ENCODE results near the gene CBX8.
A peak's percentile ranks its signal among the peaks of the same experiment; 100 is the strongest.

Gene CBX8

DNA sequence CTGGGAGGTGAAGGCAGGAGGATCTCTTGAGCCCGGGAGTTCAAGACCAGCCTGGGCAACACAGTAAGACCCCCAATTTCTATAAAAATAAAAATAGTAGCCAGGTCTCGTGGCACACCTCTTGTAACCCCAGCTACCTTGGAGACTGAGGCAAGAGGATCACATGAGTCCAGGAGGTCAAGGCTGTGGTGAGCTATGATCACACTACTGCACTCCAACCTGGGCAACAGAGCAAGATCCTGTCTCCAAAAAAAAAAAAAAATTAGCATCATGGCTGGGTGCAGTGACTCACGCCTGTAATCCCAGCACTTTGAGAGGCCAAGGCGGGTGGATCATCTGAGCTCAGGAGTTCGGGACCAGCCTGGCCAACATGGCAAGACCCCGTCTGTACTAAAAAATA is 25.6 kb downstream of the CBX8 start:
- Histone ChIP-seq H2AFZ (ENCODE audit: low read depth, low read length) (no peak overlapping the region), H3K9ac (ENCODE audit: low read length) (no peak overlapping the region), H3K79me2 (ENCODE audit: low read length) (no peaks in the 10 kb centered on the region), H3K27me3 (ENCODE audit: low read depth, low read length) (peaks cover 26% of the 10 kb centered on the region), H3K4me3 (ENCODE audit: low read length) (no peak overlapping the region), H3K27ac (ENCODE audit: low read length) (no peak overlapping the region), H3K4me1 (ENCODE audit: low read length) (no peaks in the 10 kb centered on the region), H3K9me3 (ENCODE audit: insufficient read depth, low read length) (no peaks in the 10 kb centered on the region), H4K20me1 (ENCODE audit: insufficient read depth, low read length) (no peaks in the 10 kb centered on the region), H3K36me3 (replicated peaks; ENCODE audit: low read depth, low read length) (no peaks in the 10 kb centered on the region), H3K4me2 (ENCODE audit: low read length) (no peak overlapping the region)
- TF ChIP-seq, protein P1, sequence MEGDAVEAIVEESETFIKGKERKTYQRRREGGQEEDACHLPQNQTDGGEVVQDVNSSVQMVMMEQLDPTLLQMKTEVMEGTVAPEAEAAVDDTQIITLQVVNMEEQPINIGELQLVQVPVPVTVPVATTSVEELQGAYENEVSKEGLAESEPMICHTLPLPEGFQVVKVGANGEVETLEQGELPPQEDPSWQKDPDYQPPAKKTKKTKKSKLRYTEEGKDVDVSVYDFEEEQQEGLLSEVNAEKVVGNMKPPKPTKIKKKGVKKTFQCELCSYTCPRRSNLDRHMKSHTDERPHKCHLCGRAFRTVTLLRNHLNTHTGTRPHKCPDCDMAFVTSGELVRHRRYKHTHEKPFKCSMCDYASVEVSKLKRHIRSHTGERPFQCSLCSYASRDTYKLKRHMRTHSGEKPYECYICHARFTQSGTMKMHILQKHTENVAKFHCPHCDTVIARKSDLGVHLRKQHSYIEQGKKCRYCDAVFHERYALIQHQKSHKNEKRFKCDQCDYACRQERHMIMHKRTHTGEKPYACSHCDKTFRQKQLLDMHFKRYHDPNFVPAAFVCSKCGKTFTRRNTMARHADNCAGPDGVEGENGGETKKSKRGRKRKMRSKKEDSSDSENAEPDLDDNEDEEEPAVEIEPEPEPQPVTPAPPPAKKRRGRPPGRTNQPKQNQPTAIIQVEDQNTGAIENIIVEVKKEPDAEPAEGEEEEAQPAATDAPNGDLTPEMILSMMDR (IDR thresholded peaks at IDR 0.05; ENCODE audit: low read depth, low read length), result no peak
- TF ChIP-seq EZH2phosphoT487 (IDR thresholded peaks at IDR 0.05; ENCODE audit: low read depth), result no peak

DNA sequence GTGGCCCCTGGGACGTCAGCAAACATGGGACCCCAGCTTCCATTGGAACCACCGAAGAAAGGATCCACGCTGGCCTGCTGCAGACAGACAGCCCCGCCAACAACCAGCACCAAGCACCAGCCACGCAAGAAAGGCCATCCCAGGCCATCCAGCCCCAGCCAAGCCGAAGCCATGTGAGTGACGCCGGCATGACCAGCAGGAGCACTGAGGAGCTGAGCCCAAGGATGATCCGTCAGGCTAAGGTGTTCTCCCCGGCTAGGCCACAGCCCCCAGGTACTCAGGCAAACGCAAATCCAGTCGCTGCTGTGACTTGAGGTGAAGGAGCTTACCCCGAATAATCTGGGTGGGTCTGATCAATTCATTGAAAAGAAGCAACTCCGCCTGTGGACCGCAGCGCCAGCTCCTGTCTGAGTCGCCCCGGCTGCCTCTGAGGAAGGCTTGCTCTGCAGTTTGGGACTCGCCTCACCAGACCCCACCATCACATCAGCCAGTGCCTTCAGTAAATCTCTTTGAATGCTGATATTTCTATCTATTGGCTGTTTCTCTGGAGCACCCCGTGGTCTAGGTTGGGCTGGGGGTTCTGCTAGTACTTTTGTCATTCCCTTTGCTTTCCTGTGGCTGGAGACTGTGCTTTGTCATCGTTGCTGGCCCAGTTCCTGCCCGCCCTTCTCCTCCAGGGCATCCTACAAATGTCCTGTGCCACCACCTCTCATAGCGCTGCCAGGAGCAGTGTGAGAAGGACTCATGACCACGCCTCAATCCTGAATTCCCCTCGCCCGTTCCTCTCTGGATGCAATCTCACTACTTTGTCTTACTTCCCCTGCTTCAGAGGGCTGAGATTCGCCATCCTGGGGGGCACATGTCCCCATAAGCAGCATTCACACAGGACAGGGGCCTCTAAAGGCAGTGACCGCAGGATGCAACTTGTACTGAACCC is 27.0 kb downstream of the CBX8 start:
- H3K9me3 ChIP-seq (ENCODE audit: insufficient read depth, low read length), result no peaks in the 10 kb centered on the region
- no peak overlapping the region for H3K9ac ChIP-seq (ENCODE audit: low read length)
- H3K4me3 ChIP-seq (ENCODE audit: low read length), result no peak overlapping the region
- H3K4me2 ChIP-seq (ENCODE audit: low read length), result no peak overlapping the region
- H3K4me1 ChIP-seq (ENCODE audit: low read length), result no peaks in the 10 kb centered on the region
- no peaks in the 10 kb centered on the region for H3K79me2 ChIP-seq (ENCODE audit: low read length)
- H3K27me3 ChIP-seq (ENCODE audit: low read depth, low read length), result peaks cover 14% of the 10 kb centered on the region
- H3K27ac ChIP-seq (ENCODE audit: low read length), result no peak overlapping the region
- H2AFZ ChIP-seq (ENCODE audit: low read depth, low read length), result no peak overlapping the region
- no peaks in the 10 kb centered on the region for H3K36me3 ChIP-seq (replicated peaks; ENCODE audit: low read depth, low read length)
- TF ChIP-seq, protein P1 (IDR thresholded peaks at IDR 0.05; ENCODE audit: low read depth, low read length), result no peak
- TF ChIP-seq EZH2phosphoT487 (IDR thresholded peaks at IDR 0.05; ENCODE audit: low read depth), result no peak
- no peaks in the 10 kb centered on the region for H4K20me1 ChIP-seq (ENCODE audit: insufficient read depth, low read length)

DNA sequence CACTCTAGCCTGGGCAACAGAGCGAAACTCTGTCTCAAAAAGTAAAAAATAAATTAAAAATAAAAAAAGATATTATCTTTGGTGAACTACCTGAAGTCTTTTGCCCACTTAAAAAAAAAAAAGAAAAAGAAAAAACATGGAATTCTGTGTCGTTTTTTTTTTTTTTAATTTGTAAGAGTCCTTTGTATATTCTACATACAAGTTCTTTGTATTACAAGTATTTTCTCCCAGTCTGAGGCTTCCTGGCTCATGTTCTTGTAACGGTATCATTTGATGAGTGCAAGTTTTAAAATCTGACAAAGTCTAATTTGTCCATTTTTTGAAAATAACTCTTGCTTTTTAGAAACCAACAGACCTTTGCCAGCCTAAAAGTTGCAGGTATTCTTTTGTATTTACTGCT is 31.2 kb downstream of the CBX8 start:
- Histone ChIP-seq H3K4me3 (ENCODE audit: low read length) (no peak overlapping the region), H4K20me1 (ENCODE audit: insufficient read depth, low read length) (no peaks in the 10 kb centered on the region), H3K36me3 (replicated peaks; ENCODE audit: low read depth, low read length) (no peaks in the 10 kb centered on the region), H3K9me3 (ENCODE audit: insufficient read depth, low read length) (no peaks in the 10 kb centered on the region), H3K4me1 (ENCODE audit: low read length) (peaks cover 12% of the 10 kb centered on the region), H3K9ac (ENCODE audit: low read length) (no peak overlapping the region), H3K27me3 (ENCODE audit: low read depth, low read length) (peaks cover 4% of the 10 kb centered on the region; the same call in 1 of the 2 replicates), H3K27ac (ENCODE audit: low read length) (no peak overlapping the region), H3K4me2 (ENCODE audit: low read length) (no peak overlapping the region), H3K79me2 (ENCODE audit: low read length) (no peaks in the 10 kb centered on the region), H2AFZ (ENCODE audit: low read depth, low read length) (no peak overlapping the region)
- TF ChIP-seq EZH2phosphoT487 (IDR thresholded peaks at IDR 0.05; ENCODE audit: low read depth), result no peak
- TF ChIP-seq, protein P1 (IDR thresholded peaks at IDR 0.05; ENCODE audit: low read depth, low read length), result no peak

DNA sequence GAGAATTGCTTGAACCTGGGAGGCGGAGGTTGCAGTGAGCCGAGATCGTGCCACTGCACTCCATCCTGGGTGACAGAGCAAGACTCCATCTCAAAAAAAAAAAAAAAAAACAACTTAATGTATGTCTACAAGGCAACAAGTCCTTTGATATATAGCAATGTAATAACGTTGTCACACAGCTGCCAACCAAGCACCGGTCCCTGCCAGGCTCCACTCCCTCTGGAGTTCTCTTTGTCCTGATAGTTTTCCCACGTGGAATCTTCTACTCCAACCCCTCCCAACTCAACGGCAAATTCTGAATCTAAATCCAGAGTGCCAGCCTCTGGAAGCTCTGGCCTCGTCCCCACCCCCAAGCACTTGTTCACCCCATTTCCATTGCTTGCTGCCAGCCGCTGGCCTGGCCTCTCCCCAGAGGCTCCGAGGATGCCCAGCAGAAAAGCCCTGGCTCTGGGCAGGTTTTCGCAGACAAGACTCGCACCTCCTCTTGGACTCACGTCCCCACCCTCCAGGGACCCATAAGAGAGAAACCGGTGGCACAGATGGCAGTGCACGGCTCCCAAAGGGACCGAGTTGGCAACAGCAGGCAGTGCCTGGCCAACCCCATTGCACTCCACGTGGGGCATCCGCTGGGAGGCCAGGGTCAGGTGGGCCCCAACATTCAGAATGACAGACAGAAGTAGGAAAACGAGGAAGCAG is 34.8 kb downstream of the CBX8 start:
- Histone ChIP-seq H2AFZ (ENCODE audit: low read depth, low read length) (peak overlapping the region; percentile 22; the same call in 1 of the 2 replicates), H3K4me2 (ENCODE audit: low read length) (peak overlapping the region; percentile 51), H3K4me1 (ENCODE audit: low read length) (peaks cover 12% of the 10 kb centered on the region), H3K9me3 (ENCODE audit: insufficient read depth, low read length) (no peaks in the 10 kb centered on the region), H3K27me3 (ENCODE audit: low read depth, low read length) (peaks cover 4% of the 10 kb centered on the region; the same call in 1 of the 2 replicates), H3K79me2 (ENCODE audit: low read length) (no peaks in the 10 kb centered on the region), H3K4me3 (ENCODE audit: low read length) (0 out of 2 replicates have a peak overlapping the region, but pooled peaks have one; percentile 4), H3K9ac (ENCODE audit: low read length) (no peak overlapping the region), H3K36me3 (replicated peaks; ENCODE audit: low read depth, low read length) (no peaks in the 10 kb centered on the region), H4K20me1 (ENCODE audit: insufficient read depth, low read length) (no peaks in the 10 kb centered on the region), H3K27ac (ENCODE audit: low read length) (no peak overlapping the region)
- TF ChIP-seq, protein P1 (IDR thresholded peaks at IDR 0.05; ENCODE audit: low read depth, low read length), result no peak
- no peak for TF ChIP-seq EZH2phosphoT487 (IDR thresholded peaks at IDR 0.05; ENCODE audit: low read depth)

All from OCI-LY3 (cell line).